Natural killer cell treated with Interleukin-12 subunit alpha and Interleukin-12 subunit beta and Interleukin-15 and Interleukin-18, amount 100 ng/mL, for 72 hours (primary cell): Measurements from ENCODE around the gene NRDE2. TPM values are rescaled to one million over a fixed set of nuclear protein-coding genes. Genes with fewer than 3 reads are reported as not detected.
A peak's percentile ranks its signal among the peaks of the same experiment; 100 is the strongest.

Experiments
- ATAC-seq, 2 donors: fragments of 150-1000 bp; cut with Tn5 transposase in 1 of 2; sonication (Bioruptor Pico), chemical (Tn5 transposase) in 1 of 2; 2 replicates each; pipeline ENCODE4 v1.10.0; 2021
- DNase-seq: peaks from one replicate; pipeline ENCODE4 v3.0.0; 2022; ENCODE audit warnings: low spot score
- H3K27ac Mint-ChIP-seq, 2 donors: 1 replicate in 1 of 2; 2 replicates in 1 of 2; pipeline ENCODE4 v1.8.0; 2022; ENCODE audit warnings: mixed read lengths in 2 of 2, mild to moderate bottlenecking in 1 of 2, moderate library complexity in 1 of 2
- H3K27me3 Mint-ChIP-seq, 2 donors: 1 replicate in 1 of 2; 2 replicates in 1 of 2; pipeline ENCODE4 v1.8.0; 2022; ENCODE audit warnings: mixed read lengths in 2 of 2
- H3K36me3 Mint-ChIP-seq: one replicate; pipeline ENCODE4 v1.8.0; 2022; ENCODE audit warnings: mixed read lengths
- H3K4me1 Mint-ChIP-seq, 2 donors: 1 replicate in 1 of 2; 2 replicates in 1 of 2; pipeline ENCODE4 v1.8.0; 2022; ENCODE audit warnings: low read depth in 2 of 2, mixed read lengths in 2 of 2, mild to moderate bottlenecking in 1 of 2
- H3K4me3 Mint-ChIP-seq: one replicate; pipeline ENCODE4 v1.8.0; 2022; ENCODE audit warnings: mixed read lengths
- H3K9me3 Mint-ChIP-seq: 2 replicates; pipeline ENCODE4 v1.8.0; 2022; ENCODE audit warnings: mixed read lengths
- total RNA-seq, 2 donors: library from RNA; stranded (reverse); gene quantifications; one replicate each; pipeline ENCODE4 v1.2.3, GENCODE V29; 2022

NRDE2 gene
- total RNA-seq, result 10 to 100 TPM; 20.2 to 49.6 TPM

- H3K4me3 Mint-ChIP-seq, result peak within 1 kb of the TSS; percentile 94
- H3K4me1 Mint-ChIP-seq, result peaks cover 16 to 21% of the 10 kb centered on the region in 2 donors
- ATAC-seq (peak; percentile 99 to 100), DNase-seq (peak; percentile 98)
- peak within 1 kb of the TSS; percentile 89 to 95 for H3K27ac Mint-ChIP-seq
- no peaks in the 10 kb centered on the region for H3K36me3 Mint-ChIP-seq
- peaks cover 11 to 22% of the 10 kb centered on the region in 2 donors for H3K27me3 Mint-ChIP-seq
- no peaks in the 10 kb centered on the region for H3K9me3 Mint-ChIP-seq
These were observed at the start of gene NRDE2 for GRCh38 chr14:90331497-90332270. NRDE2 (minus strand) TSS chr14:90331941; CDS start chr14:90331904, 37 bp downstream.

GRCh38 chr14:90381011-90381786, 49.5 kb upstream of the NRDE2 start:
- H3K27ac Mint-ChIP-seq, result no peak overlapping the region
- DNase-seq (no peak), ATAC-seq (no peak)
- no peaks in the 10 kb centered on the region for H3K27me3 Mint-ChIP-seq
- no peaks in the 10 kb centered on the region for H3K9me3 Mint-ChIP-seq
- H3K4me3 Mint-ChIP-seq, result no peak overlapping the region
- H3K4me1 Mint-ChIP-seq, result peaks cover 5 to 10% of the 10 kb centered on the region in 2 donors
- H3K36me3 Mint-ChIP-seq, result no peaks in the 10 kb centered on the region

- no peak for DNase-seq
- Mint-ChIP-seq H3K27ac (no peak overlapping the region), H3K27me3 (no peaks in the 10 kb centered on the region), H3K4me3 (no peak overlapping the region), H3K4me1 (peaks cover 3 to 5% of the 10 kb centered on the region in 2 donors), H3K9me3 (no peaks in the 10 kb centered on the region), H3K36me3 (no peaks in the 10 kb centered on the region)
- ATAC-seq, result no peak
These were observed 47.4 kb upstream of the NRDE2 start for GRCh38 chr14:90379106-90379505.

- peaks cover 0 to 5% of the 10 kb centered on the region in 2 donors for H3K4me1 Mint-ChIP-seq
- no peak for ATAC-seq
- H3K4me3 Mint-ChIP-seq, result no peak overlapping the region
- H3K36me3 Mint-ChIP-seq, result no peaks in the 10 kb centered on the region
- H3K27me3 Mint-ChIP-seq, result no peaks in the 10 kb centered on the region
- H3K9me3 Mint-ChIP-seq, result no peaks in the 10 kb centered on the region
- no peak for DNase-seq
- no peak overlapping the region for H3K27ac Mint-ChIP-seq
These were observed 46.5 kb upstream of the NRDE2 start for GRCh38 chr14:90378249-90378648.

GRCh38 chr14:90375934-90376333, 44.2 kb upstream of the NRDE2 start:
- ATAC-seq, result no peak
- Mint-ChIP-seq H3K4me1 (peaks cover 0 to 5% of the 10 kb centered on the region in 2 donors), H3K4me3 (no peak overlapping the region)

GRCh38 chr14:90374813-90375212, 43.1 kb upstream of the NRDE2 start:
- Mint-ChIP-seq H3K27me3 (no peaks in the 10 kb centered on the region), H3K4me1 (no peaks in the 10 kb centered on the region), H3K4me3 (no peak overlapping the region), H3K27ac (no peak overlapping the region), H3K9me3 (no peaks in the 10 kb centered on the region), H3K36me3 (no peaks in the 10 kb centered on the region)
- no peak for ATAC-seq
- DNase-seq, result no peak

More at GRCh38 chr14:90375934-90376333, 44.2 kb upstream of the NRDE2 start:
- no peaks in the 10 kb centered on the region for H3K27me3 Mint-ChIP-seq
- DNase-seq, result no peak
- H3K9me3 Mint-ChIP-seq, result no peaks in the 10 kb centered on the region
- no peaks in the 10 kb centered on the region for H3K36me3 Mint-ChIP-seq
- H3K27ac Mint-ChIP-seq, result no peak overlapping the region

GRCh38 chr14:90373887-90374286, 42.1 kb upstream of the NRDE2 start:
- no peaks in the 10 kb centered on the region for H3K4me1 Mint-ChIP-seq
- DNase-seq, result no peak
- H3K36me3 Mint-ChIP-seq, result no peaks in the 10 kb centered on the region
- no peak for ATAC-seq
- no peaks in the 10 kb centered on the region for H3K9me3 Mint-ChIP-seq
- no peak overlapping the region for H3K4me3 Mint-ChIP-seq
- no peaks in the 10 kb centered on the region for H3K27me3 Mint-ChIP-seq
- H3K27ac Mint-ChIP-seq, result no peak overlapping the region

- ATAC-seq, result no peak
- no peaks in the 10 kb centered on the region for H3K9me3 Mint-ChIP-seq
These were observed 37.4 kb upstream of the NRDE2 start for GRCh38 chr14:90368946-90369721.

GRCh38 chr14:90362558-90362896, 30.8 kb upstream of the NRDE2 start:
- no peak for DNase-seq
- Mint-ChIP-seq H3K27ac (no peak overlapping the region), H3K4me1 (no peaks in the 10 kb centered on the region), H3K36me3 (no peaks in the 10 kb centered on the region), H3K4me3 (no peak overlapping the region), H3K9me3 (no peaks in the 10 kb centered on the region), H3K27me3 (peaks cover 15 to 22% of the 10 kb centered on the region in 2 donors)
- ATAC-seq, result no peak

More at GRCh38 chr14:90368946-90369721, 37.4 kb upstream of the NRDE2 start:
- Mint-ChIP-seq H3K27ac (no peak overlapping the region), H3K27me3 (peaks cover 0 to 5% of the 10 kb centered on the region in 2 donors), H3K4me1 (no peaks in the 10 kb centered on the region), H3K36me3 (no peaks in the 10 kb centered on the region), H3K4me3 (no peak overlapping the region)
- DNase-seq, result no peak

- no peak overlapping the region for H3K4me3 Mint-ChIP-seq
- H3K9me3 Mint-ChIP-seq, result no peaks in the 10 kb centered on the region
- DNase-seq (no peak), ATAC-seq (no peak)
- H3K27ac Mint-ChIP-seq, result no peak overlapping the region
- no peaks in the 10 kb centered on the region for H3K4me1 Mint-ChIP-seq
- H3K36me3 Mint-ChIP-seq, result no peaks in the 10 kb centered on the region
- peaks cover 15 to 22% of the 10 kb centered on the region in 2 donors for H3K27me3 Mint-ChIP-seq
These were observed 30.3 kb upstream of the NRDE2 start for GRCh38 chr14:90361865-90362557.

- H3K4me3 Mint-ChIP-seq, result no peak overlapping the region
- DNase-seq (no peak), ATAC-seq (no peak)
- no peaks in the 10 kb centered on the region for H3K36me3 Mint-ChIP-seq
- H3K27ac Mint-ChIP-seq, result no peak overlapping the region
- no peaks in the 10 kb centered on the region for H3K4me1 Mint-ChIP-seq
- H3K27me3 Mint-ChIP-seq, result peaks cover 14 to 20% of the 10 kb centered on the region in 2 donors
- no peaks in the 10 kb centered on the region for H3K9me3 Mint-ChIP-seq
These were observed 26.6 kb upstream of the NRDE2 start for GRCh38 chr14:90358359-90358758.

- Mint-ChIP-seq H3K4me1 (no peaks in the 10 kb centered on the region), H3K9me3 (no peaks in the 10 kb centered on the region), H3K4me3 (no peak overlapping the region), H3K27ac (no peak overlapping the region), H3K36me3 (no peaks in the 10 kb centered on the region), H3K27me3 (peaks cover 9% of the 10 kb centered on the region in 2 donors)
- no peak for DNase-seq
- ATAC-seq, result no peak
These were observed 25.2 kb upstream of the NRDE2 start for GRCh38 chr14:90356925-90357324.
